Fibroblast of villous mesenchyme (primary cell): ENCODE results near the gene MCCD1. TPM values are rescaled to one million over a fixed set of nuclear protein-coding genes. Genes with fewer than 3 reads are reported as not detected.
A peak's percentile ranks its signal among the peaks of the same experiment; 100 is the strongest.
"Not testable (repeated sequence)": the region's sequence is repeated elsewhere in the genome, so short reads cannot be mapped to it uniquely, and the experiment has no call there.

Experiments used
- DNase-seq: peaks from one replicate; pipeline ENCODE4 v3.0.0-alpha.2; 2010; ENCODE audit warnings: low read depth
- H3K4me3 ChIP-seq: 2 replicates; pipeline ENCODE4 v1.5.1; 2011; ENCODE audit warnings: low read depth, mild to moderate bottlenecking, low read length
- total RNA-seq: library from RNA; depleted of rRNA; stranded (reverse); fragments of >200 nt; gene quantifications from 2 replicates; pipeline ENCODE4 v1.2.3, GENCODE V29; 2012
- TF ChIP-seq, protein P1 (sequence below): IDR thresholded peaks from 2 replicates; pipeline ENCODE4 v1.5.1; 2012; ENCODE audit warnings: low read depth, mild to moderate bottlenecking, low read length; ENCODE audit not compliant: insufficient read depth

MCCD1 gene
- total RNA-seq, 1 donor = not detected

DNA sequence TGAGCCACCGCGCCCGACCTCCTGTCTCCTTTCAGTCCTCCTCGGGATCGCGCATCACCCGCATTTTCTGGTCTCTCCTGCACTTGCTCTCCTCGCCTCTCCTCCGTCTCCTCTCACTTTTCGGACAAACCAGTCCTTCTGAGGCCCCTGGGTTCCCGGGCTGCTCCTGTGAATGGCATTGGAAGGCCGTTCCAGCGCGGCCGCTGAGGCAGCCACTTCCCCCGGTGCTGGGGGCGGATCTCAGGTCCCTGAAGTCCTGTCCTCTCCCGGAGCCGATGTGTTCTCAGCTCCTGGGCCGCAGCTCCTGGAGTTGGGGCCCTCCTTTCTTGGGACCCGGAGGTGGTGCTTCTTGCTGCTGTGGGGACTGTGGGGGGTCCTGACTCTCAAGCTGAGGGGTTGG is 30.0 kb upstream of the MCCD1 start:
- peak overlapping the region; percentile 45 for H3K4me3 ChIP-seq
- no peak for DNase-seq

DNA sequence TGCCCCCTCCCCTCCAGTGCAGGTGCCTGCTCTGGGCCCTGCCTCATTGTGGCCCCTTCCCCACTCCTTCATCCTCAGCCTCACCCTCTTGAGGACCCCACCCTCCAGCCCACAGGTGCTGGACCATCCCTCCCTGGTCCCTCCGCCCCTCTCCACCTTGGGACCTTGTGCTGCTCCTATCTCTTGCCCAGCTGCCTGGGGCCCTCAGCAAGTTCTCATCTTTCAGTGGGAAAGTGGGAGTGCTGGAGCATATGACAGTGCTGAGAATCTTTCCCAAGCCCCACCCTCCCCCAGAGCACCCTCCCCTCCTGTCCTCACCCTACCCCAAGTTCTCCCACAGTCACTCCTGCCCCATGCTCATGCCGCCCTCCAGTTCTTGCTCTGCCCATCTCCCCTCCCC is 29.1 kb upstream of the MCCD1 start:
- peak; percentile 38 for DNase-seq
- H3K4me3 ChIP-seq = not testable (repeated sequence)

More for the DNA sequence above, 30.0 kb upstream of the MCCD1 start:
- TF ChIP-seq, protein P1, sequence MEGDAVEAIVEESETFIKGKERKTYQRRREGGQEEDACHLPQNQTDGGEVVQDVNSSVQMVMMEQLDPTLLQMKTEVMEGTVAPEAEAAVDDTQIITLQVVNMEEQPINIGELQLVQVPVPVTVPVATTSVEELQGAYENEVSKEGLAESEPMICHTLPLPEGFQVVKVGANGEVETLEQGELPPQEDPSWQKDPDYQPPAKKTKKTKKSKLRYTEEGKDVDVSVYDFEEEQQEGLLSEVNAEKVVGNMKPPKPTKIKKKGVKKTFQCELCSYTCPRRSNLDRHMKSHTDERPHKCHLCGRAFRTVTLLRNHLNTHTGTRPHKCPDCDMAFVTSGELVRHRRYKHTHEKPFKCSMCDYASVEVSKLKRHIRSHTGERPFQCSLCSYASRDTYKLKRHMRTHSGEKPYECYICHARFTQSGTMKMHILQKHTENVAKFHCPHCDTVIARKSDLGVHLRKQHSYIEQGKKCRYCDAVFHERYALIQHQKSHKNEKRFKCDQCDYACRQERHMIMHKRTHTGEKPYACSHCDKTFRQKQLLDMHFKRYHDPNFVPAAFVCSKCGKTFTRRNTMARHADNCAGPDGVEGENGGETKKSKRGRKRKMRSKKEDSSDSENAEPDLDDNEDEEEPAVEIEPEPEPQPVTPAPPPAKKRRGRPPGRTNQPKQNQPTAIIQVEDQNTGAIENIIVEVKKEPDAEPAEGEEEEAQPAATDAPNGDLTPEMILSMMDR = no peak

DNA sequence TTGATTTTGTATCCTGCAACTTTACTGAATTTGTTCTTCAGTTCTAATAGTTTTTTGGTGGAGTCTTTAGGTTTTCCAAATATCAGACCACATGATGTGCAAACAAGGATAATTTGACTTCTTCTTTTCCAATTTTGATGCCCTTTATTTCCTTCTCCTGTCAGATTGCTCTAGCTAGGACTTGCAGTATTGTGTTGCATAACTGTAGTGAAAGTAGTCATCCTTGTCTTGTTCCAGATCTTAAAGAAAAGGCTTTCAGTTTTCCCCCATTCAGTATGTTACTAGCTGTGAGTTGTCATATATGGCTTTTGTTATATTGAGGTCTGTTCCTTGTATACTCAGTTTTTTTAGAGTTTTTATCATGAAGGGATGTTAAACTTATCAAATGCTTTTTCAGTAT is 26.2 kb upstream of the MCCD1 start:
- no peak overlapping the region for H3K4me3 ChIP-seq
- DNase-seq = peak; percentile 17
- TF ChIP-seq, protein P1 = no peak

DNA sequence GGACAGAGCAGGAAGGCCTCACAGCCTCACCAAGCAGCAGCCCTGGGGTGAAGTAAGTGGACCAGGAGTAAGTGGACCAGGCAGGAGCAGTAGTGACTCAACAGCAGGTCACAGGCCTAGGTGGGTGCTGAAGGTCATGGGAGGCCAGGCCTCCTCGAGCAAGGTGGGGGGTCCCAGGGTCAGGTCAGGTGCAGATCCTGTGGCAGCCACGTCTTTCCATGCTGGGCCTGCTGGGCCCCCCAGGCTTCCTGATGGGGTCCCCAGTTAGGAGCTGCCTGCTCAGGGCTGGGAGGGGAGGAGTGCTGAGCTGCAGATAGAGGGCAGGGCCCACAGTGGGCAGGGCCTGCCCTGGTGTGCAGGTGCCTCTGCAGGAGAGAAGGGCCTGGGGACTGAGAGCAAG is 19.7 kb upstream of the MCCD1 start:
- H3K4me3 ChIP-seq, DNase-seq: not testable (repeated sequence)

DNA sequence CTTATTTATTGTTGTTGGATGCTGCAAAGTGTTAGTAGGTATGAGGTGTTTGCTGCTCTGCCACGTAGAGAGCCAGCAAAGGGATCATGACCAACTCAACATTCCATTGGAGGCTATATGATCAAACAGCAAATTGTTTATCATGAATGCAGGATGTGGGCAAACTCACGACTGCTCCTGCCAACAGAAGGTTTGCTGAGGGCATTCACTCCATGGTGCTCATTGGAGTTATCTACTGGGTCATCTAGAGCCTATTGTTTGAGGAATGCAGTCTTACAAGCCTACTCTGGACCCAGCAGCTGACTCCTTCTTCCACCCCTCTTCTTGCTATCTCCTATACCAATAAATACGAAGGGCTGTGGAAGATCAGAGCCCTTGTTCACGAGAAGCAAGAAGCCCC is 18.8 kb upstream of the MCCD1 start:
- H3K4me3 ChIP-seq = no peak overlapping the region
- TF ChIP-seq, protein P1 = no peak

DNA sequence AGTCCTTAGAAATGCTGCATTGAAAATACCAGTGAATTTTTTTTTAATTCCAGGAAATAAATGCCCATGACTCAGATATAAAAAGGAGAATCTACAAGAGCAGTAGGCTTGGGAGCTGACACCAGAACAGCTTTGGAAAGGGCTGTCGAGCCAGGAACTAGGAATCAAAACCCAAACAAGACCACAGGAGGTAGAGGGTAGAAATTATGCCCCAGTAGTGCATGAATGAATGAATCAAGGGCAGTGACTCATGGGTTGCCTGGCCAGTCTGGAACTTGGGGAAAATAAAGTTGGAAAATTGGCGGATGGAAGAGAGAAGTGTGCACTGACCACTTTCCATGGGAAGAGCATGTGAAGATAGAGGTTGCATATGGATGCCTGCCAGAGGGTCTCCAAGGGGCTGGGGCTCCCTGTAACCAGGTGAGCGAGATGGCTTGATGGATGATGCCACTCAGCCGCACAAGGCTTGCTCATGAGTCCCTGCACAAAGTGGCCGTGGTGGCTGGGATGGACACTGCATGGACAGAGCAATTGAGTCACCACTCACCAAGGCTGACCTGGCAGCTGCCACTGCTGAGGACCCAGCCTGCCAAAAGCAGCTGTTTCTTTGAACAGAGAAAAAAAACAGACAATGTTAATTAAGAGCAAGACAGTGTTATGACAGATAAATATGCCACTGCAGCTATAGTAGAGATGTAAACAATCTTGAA is 15.2 kb upstream of the MCCD1 start:
- TF ChIP-seq, protein P1 = no peak
- no peak for DNase-seq
- H3K4me3 ChIP-seq = no peak overlapping the region

More for the DNA sequence above, 18.8 kb upstream of the MCCD1 start:
- DNase-seq = no peak

DNA sequence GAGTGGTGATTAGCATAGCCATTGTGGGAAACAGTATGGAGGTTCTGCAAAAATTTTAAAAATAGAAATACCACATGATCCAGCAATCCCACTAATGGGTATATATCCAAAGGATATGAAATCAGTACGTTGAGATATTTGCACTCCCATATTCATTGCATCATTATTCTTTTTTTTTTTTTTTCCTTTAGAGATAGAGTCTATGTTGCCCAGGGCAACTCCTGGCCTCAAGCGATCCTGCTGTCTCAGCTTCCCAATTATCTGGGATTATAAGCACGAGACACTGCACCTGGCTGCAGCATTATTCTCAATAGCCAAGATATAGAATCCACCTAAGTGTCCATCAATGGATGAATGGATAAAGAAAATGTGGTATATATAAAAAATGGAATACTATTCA is 6.9 kb upstream of the MCCD1 start:
- TF ChIP-seq, protein P1 = no peak
- no peak overlapping the region for H3K4me3 ChIP-seq
- DNase-seq = no peak

DNA sequence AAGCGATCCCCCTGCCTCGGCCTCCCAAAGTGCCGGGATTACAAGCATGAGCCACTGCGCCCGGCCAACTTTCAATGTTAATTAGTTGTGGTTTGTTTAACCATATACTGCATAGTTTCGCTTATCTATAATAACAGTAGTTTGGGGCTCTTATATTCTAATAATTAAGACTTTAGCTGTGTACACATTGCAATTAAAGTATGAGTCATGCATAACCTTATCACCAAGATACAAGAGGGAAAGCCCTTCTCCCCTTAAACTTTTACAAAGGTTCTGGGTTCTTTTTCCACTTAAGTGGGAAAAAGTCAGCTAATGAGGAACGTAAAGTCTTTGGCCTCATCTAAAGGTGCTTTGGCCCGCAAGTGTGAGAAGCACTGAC is 3.2 kb upstream of the MCCD1 start:
- DNase-seq = no peak
- TF ChIP-seq, protein P1 = no peak
- H3K4me3 ChIP-seq = no peak overlapping the region
